Glomerular endothelial cell (primary cell): Measurements from ENCODE around the gene RUFY4. TPM values are rescaled to one million over a fixed set of nuclear protein-coding genes. Genes with fewer than 3 reads are reported as not detected.
A peak's percentile ranks its signal among the peaks of the same experiment; 100 is the strongest.

ENCODE experiments used
- DNase-seq: peaks from one replicate; pipeline ENCODE4 v3.0.0-alpha.2; 2011; ENCODE audit warnings: low read depth, low spot score; ENCODE audit errors: extremely low read depth
- total RNA-seq: library from RNA; depleted of rRNA; stranded (reverse); fragments of >200 nt; gene quantifications from 2 replicates; pipeline ENCODE4 v1.2.3, GENCODE V29; 2015

RUFY4 gene
- total RNA-seq, result not detected in 2 replicates

- peak; percentile 5 for DNase-seq
These were observed at the start of gene RUFY4 for GRCh38 chr2:218068721-218069334. RUFY4 (plus strand) TSS chr2:218069253; CDS start chr2:218070606, 1,353 bp downstream.

- no peak for DNase-seq
These were observed 49.5 kb upstream of the RUFY4 start for GRCh38 chr2:218019411-218020060.

GRCh38 chr2:218020281-218020680, 48.8 kb upstream of the RUFY4 start:
- DNase-seq, result no peak

- DNase-seq, result no peak
These were observed 48.0 kb upstream of the RUFY4 start for GRCh38 chr2:218020966-218021535.

- DNase-seq, result no peak
These were observed 47.4 kb upstream of the RUFY4 start for GRCh38 chr2:218021536-218022071.

- DNase-seq, result no peak
These were observed 46.8 kb upstream of the RUFY4 start for GRCh38 chr2:218022131-218022850.

GRCh38 chr2:218022851-218023530, 46.1 kb upstream of the RUFY4 start:
- DNase-seq, result no peak

GRCh38 chr2:218023636-218024035, 45.4 kb upstream of the RUFY4 start:
- no peak for DNase-seq

GRCh38 chr2:218024336-218024735, 44.7 kb upstream of the RUFY4 start:
- DNase-seq, result no peak

GRCh38 chr2:218024871-218025270, 44.2 kb upstream of the RUFY4 start:
- no peak for DNase-seq

- DNase-seq, result no peak
These were observed 42.8 kb upstream of the RUFY4 start for GRCh38 chr2:218026244-218026643.

- DNase-seq, result no peak
These were observed 42.2 kb upstream of the RUFY4 start for GRCh38 chr2:218026676-218027425.

- DNase-seq, result no peak
These were observed 41.4 kb upstream of the RUFY4 start for GRCh38 chr2:218027426-218028188.

- DNase-seq, result no peak
These were observed 40.9 kb upstream of the RUFY4 start for GRCh38 chr2:218028189-218028495.

- DNase-seq, result no peak
These were observed 40.3 kb upstream of the RUFY4 start for GRCh38 chr2:218028562-218029348.

GRCh38 chr2:218029366-218030360, 39.4 kb upstream of the RUFY4 start:
- DNase-seq, result no peak

- DNase-seq, result no peak
These were observed 38.5 kb upstream of the RUFY4 start for GRCh38 chr2:218030409-218031195.
